Astrocyte (in vitro differentiated cells and primary cell): Measurements from ENCODE around the gene IL1RL2. TPM values are rescaled to one million over a fixed set of nuclear protein-coding genes. Genes with fewer than 3 reads are reported as not detected.
A peak's percentile ranks its signal among the peaks of the same experiment; 100 is the strongest.

Experiments
- DNase-seq: peaks from one replicate; pipeline ENCODE4 v3.0.0-alpha.2; 2010; ENCODE audit warnings: low read depth
- FAIRE-seq: peaks from 2 replicates; lab custom pipeline; 2011; peaks lifted over from hg19 to GRCh38; lab: Jason Lieb, UNC
- H2AFZ ChIP-seq: 2 replicates; pipeline ENCODE4 v1.6.0; 2012; ENCODE audit warnings: low read depth, low read length, inconsistent platforms
- H3K27ac ChIP-seq: 2 replicates; pipeline ENCODE4 v1.5.1; 2011; ENCODE audit warnings: low read depth, low read length, inconsistent platforms
- H3K27me3 ChIP-seq: 2 replicates; pipeline ENCODE4 v1.6.0; 2011; ENCODE audit warnings: low read length, inconsistent platforms; ENCODE audit not compliant: insufficient read depth
- H3K36me3 ChIP-seq: 2 replicates; pipeline ENCODE4 v1.5.1; 2011; ENCODE audit warnings: low read length, inconsistent platforms; ENCODE audit not compliant: insufficient read depth
- H3K4me1 ChIP-seq: 2 replicates; pipeline ENCODE4 v1.5.1; 2011; ENCODE audit warnings: low read length, inconsistent platforms; ENCODE audit not compliant: insufficient read depth
- H3K4me2 ChIP-seq: 2 replicates; pipeline ENCODE4 v1.6.0; 2012; ENCODE audit warnings: low read length, inconsistent platforms
- H3K4me3 ChIP-seq: 2 replicates; pipeline ENCODE4 v1.5.1; 2011; ENCODE audit warnings: low read depth, mild to moderate bottlenecking, low read length, inconsistent platforms; ENCODE audit not compliant: insufficient read depth
- H3K79me2 ChIP-seq: 2 replicates; pipeline ENCODE4 v1.6.0; 2012; ENCODE audit warnings: mild to moderate bottlenecking, low read length, inconsistent platforms; ENCODE audit not compliant: insufficient read depth
- H3K9ac ChIP-seq: 2 replicates; pipeline ENCODE4 v1.6.0; 2012; ENCODE audit warnings: mild to moderate bottlenecking, low read length, inconsistent platforms
- H3K9me3 ChIP-seq: 2 replicates; pipeline ENCODE4 v1.5.1; 2012; ENCODE audit warnings: low read depth, mild to moderate bottlenecking, low read length, inconsistent platforms; ENCODE audit not compliant: insufficient read depth
- H4K20me1 ChIP-seq: 2 replicates; pipeline ENCODE4 v1.6.0; 2012; ENCODE audit warnings: low read length, inconsistent platforms; ENCODE audit not compliant: insufficient read depth
- H3K27ac Mint-ChIP-seq: one replicate; pipeline ENCODE4 v1.8.0; 2021; ENCODE audit warnings: mild to moderate bottlenecking, mixed read lengths; ENCODE audit not compliant: unreplicated experiment
- H3K27me3 Mint-ChIP-seq: one replicate; pipeline ENCODE4 v1.8.0; 2021; ENCODE audit warnings: low read depth, mixed read lengths; ENCODE audit not compliant: unreplicated experiment
- H3K36me3 Mint-ChIP-seq: one replicate; pipeline ENCODE4 v1.8.0; 2021; ENCODE audit warnings: low read depth, mixed read lengths; ENCODE audit not compliant: unreplicated experiment
- H3K4me1 Mint-ChIP-seq: one replicate; pipeline ENCODE4 v1.8.0; 2021; ENCODE audit warnings: low read depth, mixed read lengths; ENCODE audit not compliant: unreplicated experiment
- H3K4me3 Mint-ChIP-seq: one replicate; pipeline ENCODE4 v1.8.0; 2021; ENCODE audit warnings: mild to moderate bottlenecking, moderate library complexity, mixed read lengths; ENCODE audit not compliant: unreplicated experiment
- H3K9me3 Mint-ChIP-seq: one replicate; pipeline ENCODE4 v1.8.0; 2021; ENCODE audit warnings: mild to moderate bottlenecking, mixed read lengths; ENCODE audit not compliant: unreplicated experiment
- CTCF ChIP-seq: IDR thresholded peaks from 2 replicates; pipeline ENCODE4 v1.5.1; 2011; ENCODE audit warnings: low read depth, mild to moderate bottlenecking, inconsistent platforms, low read length, moderate library complexity; ENCODE audit not compliant: insufficient read depth
- EZH2 ChIP-seq: IDR thresholded peaks from 2 replicates; pipeline ENCODE4 v1.6.1; 2012; ENCODE audit warnings: mild to moderate bottlenecking, low read length, inconsistent platforms; ENCODE audit not compliant: insufficient read depth
- total RNA-seq: library from RNA; stranded (reverse); gene quantifications from 2 replicates; pipeline ENCODE4 v1.2.1, GENCODE V29; 2021

Gene IL1RL2
- total RNA-seq, 1 donor from 2014 or later: 0.43 TPM

DNA sequence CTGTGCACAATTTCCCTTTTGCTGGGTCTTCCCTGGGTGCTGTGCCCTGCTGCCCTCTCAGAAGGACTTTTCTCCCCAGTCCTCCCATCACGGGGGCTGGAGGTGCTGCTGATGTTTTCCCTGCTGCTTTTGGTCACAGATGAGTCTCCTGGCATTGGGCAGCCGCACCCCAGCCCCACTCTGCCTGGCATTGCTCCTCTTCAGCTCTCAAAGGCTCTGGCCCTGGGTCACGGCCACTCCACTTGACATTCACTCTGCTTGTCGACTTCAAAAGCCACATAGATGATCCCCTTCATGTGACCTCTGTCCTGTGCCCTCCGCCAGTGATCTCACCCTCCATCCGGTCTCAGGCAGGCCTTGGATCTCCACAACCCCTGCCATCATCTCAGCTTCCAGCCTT is 81.0 kb downstream of the IL1RL2 start:
- no peak overlapping the region for H3K9ac ChIP-seq
- no peak overlapping the region for H3K4me3 Mint-ChIP-seq

DNA sequence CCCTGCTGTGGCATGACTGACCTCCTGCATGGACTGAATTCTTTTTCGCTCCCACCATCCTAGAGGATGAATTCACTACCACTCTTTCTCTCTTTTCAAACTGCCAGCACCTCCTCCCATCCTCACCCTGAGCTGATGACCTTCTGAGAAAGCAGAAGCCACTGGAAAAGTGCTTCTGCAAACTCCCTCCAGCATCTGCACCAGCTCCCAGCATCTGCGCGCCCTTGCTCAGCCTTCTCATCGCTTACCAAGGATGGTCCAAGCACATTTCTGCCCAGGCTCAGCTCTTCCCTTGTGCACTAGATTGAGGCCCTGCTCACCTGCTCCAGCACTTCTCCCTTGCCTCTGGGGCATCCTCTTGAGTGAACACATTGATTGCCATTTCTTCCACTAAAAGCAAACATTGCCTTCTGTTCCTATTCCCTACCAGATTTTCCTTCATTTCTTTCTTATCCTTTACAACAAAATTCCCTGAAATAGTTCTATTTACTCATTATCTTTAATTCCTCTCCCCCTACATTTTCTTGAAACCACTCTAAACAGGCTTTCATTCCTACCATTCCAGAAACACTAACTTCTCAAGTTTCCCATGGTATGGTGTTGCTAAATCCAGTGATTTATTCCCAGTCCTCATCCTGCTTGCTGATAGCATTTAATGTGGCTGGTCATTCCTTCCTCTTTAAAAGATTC is 81.8 kb downstream of the IL1RL2 start:
- Mint-ChIP-seq H3K36me3 (no peaks in the 10 kb centered on the region), H3K27ac (peak overlapping the region; percentile 77), H3K4me1 (peaks cover 7% of the 10 kb centered on the region), H3K9me3 (peaks cover 4% of the 10 kb centered on the region), H3K4me3 (no peak overlapping the region), H3K27me3 (peaks cover 6% of the 10 kb centered on the region)
- Histone ChIP-seq H3K9me3 (no peaks in the 10 kb centered on the region), H3K27ac (peak overlapping the region; percentile 24), H3K36me3 (no peaks in the 10 kb centered on the region), H2AFZ (no peak overlapping the region), H4K20me1 (no peaks in the 10 kb centered on the region), H3K27me3 (peaks cover 9% of the 10 kb centered on the region), H3K4me2 (peak overlapping the region; percentile 14), H3K4me1 (no peaks in the 10 kb centered on the region), H3K79me2 (no peaks in the 10 kb centered on the region), H3K9ac (no peak overlapping the region), H3K4me3 (no peak overlapping the region)
- FAIRE-seq (no peak), DNase-seq (peak; percentile 90)
- TF ChIP-seq EZH2: no peak
- no peak for TF ChIP-seq CTCF

More for the DNA sequence above, 81.0 kb downstream of the IL1RL2 start:
- Histone ChIP-seq H4K20me1 (no peaks in the 10 kb centered on the region), H3K9me3 (no peaks in the 10 kb centered on the region), H3K4me1 (no peaks in the 10 kb centered on the region), H3K79me2 (no peaks in the 10 kb centered on the region), H3K27ac (no peak overlapping the region), H2AFZ (no peak overlapping the region), H3K36me3 (no peaks in the 10 kb centered on the region), H3K4me2 (no peak overlapping the region), H3K27me3 (peaks cover 9% of the 10 kb centered on the region), H3K4me3 (no peak overlapping the region)
- no peaks in the 10 kb centered on the region for H3K36me3 Mint-ChIP-seq
- no peak overlapping the region for H3K27ac Mint-ChIP-seq
- DNase-seq (no peak), FAIRE-seq (no peak)
- H3K9me3 Mint-ChIP-seq: peaks cover 4% of the 10 kb centered on the region
- peaks cover 6% of the 10 kb centered on the region for H3K27me3 Mint-ChIP-seq
- H3K4me1 Mint-ChIP-seq: peaks cover 7% of the 10 kb centered on the region
- no peak for TF ChIP-seq EZH2
- TF ChIP-seq CTCF: no peak

DNA sequence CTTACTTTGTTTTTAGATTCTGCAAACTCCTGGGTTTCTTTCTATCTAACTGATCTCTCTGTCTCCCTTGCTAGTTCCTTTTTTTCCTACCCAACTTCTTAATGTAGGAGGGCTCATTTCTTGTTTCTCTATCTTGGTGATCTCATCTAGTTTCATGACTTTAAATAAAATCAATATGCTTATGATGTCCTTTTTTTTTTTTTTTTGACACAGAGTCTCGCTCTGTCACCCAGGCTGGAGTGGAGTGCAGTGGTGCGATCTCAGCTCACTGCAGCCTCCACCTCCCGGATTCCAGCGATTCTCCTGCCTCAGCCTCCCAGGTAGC is 82.3 kb downstream of the IL1RL2 start:
- no peaks in the 10 kb centered on the region for H3K36me3 Mint-ChIP-seq
- FAIRE-seq: no peak

More for the DNA sequence above, 82.3 kb downstream of the IL1RL2 start:
- Histone ChIP-seq H3K79me2 (no peaks in the 10 kb centered on the region), H2AFZ (no peak overlapping the region), H3K9ac (no peak overlapping the region), H3K4me3 (no peak overlapping the region), H4K20me1 (no peaks in the 10 kb centered on the region), H3K4me1 (no peaks in the 10 kb centered on the region), H3K27ac (peak overlapping the region; percentile 24), H3K4me2 (peak overlapping the region; percentile 14), H3K27me3 (peaks cover 9% of the 10 kb centered on the region), H3K9me3 (no peaks in the 10 kb centered on the region), H3K36me3 (no peaks in the 10 kb centered on the region)
- H3K27me3 Mint-ChIP-seq: peaks cover 6% of the 10 kb centered on the region
- H3K27ac Mint-ChIP-seq: peak overlapping the region; percentile 77
- no peak for TF ChIP-seq CTCF
- TF ChIP-seq EZH2: no peak
- no peak overlapping the region for H3K4me3 Mint-ChIP-seq
- H3K4me1 Mint-ChIP-seq: peaks cover 4% of the 10 kb centered on the region
- DNase-seq: no peak
- H3K9me3 Mint-ChIP-seq: peaks cover 4% of the 10 kb centered on the region
